ENCODE measurements around the gene TSPAN17. TPM values are rescaled to one million over a fixed set of nuclear protein-coding genes. Genes with fewer than 3 reads are reported as not detected.

TSPAN17 gene
- total and polyA plus RNA-seq, 9 donors, result 7.5 to 28.5 (median 14.9) TPM

DNA sequence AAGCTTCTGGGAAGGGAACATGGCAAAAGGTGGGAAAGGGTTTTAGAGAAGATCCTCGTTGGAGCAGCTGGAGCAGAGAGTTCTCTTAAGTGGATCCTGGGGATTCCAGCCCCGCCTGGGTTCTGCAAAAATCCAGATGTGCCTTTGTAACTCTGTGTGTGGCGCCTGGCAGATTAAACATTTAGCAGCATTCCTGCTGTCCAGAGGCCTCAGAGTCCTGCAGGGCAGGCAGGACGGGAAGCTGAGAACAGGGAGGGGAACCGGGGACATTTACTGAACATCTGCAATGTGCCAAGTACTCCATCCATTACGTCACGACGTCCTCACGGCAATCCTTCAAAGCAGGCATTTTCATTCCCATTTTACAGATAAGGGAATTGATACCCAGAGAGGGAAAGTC lies 10.9 kb upstream of the TSPAN17 start:
- H3K9me3 ChIP-seq, result no peaks in the 10 kb centered on the region
- no peak for DNase-seq
- no peak overlapping the region for H3K27ac ChIP-seq
- intact Hi-C loops (cut with DNase I), result no loop called here
- WGBS, 3 donors, result 30 to 53% (median 35%) methylated on average over 9 of the region's 9 CpGs
- no peak for TF ChIP-seq EP300 (IDR thresholded peaks at IDR 0.05)
- no peak for TF ChIP-seq CTCF (IDR thresholded peaks at IDR 0.05)
- no peak for TF ChIP-seq POLR2A (IDR thresholded peaks at IDR 0.05)
- H3K27me3 ChIP-seq, result no peaks in the 10 kb centered on the region
- H3K36me3 ChIP-seq, result no peaks in the 10 kb centered on the region
- H3K4me3 ChIP-seq, result no peak overlapping the region
- no peaks in the 10 kb centered on the region for H3K4me1 ChIP-seq (ENCODE audit: insufficient read depth)

DNA sequence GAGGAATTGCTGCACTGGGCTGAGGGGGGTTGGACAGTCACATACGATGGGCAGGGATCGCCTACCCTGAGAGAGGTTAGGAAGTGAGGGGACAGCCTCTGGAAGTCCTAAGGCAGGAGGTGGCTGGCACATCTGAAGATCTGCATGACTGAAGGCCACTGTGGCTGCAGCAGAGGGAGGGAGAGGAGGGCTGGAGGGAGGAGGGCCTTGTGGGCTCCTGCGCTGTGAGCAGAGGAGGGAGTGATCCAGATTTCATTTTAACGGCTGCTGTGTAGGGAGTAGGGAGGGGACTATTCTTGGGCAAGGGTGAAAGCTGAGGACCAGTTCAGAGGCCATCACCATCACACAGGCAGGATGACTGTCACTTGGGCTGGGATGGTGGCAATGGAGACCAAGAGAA lies 9.7 kb upstream of the TSPAN17 start:
- H3K36me3 ChIP-seq, result no peaks in the 10 kb centered on the region
- TF ChIP-seq POLR2A (IDR thresholded peaks at IDR 0.05) (no peak), CTCF (IDR thresholded peaks at IDR 0.05) (no peak), EP300 (IDR thresholded peaks at IDR 0.05) (no peak)
- H3K9me3 ChIP-seq, result no peaks in the 10 kb centered on the region
- no peak overlapping the region for H3K4me3 ChIP-seq
- H3K4me1 ChIP-seq (ENCODE audit: insufficient read depth), result no peaks in the 10 kb centered on the region
- WGBS, 3 donors, result 36 to 47% (median 42%) methylated on average over 4 of the region's 4 CpGs
- no peak for DNase-seq
- H3K27me3 ChIP-seq, result no peaks in the 10 kb centered on the region
- intact Hi-C loops (cut with DNase I), result no loop called here
- H3K27ac ChIP-seq, result no peak overlapping the region

DNA sequence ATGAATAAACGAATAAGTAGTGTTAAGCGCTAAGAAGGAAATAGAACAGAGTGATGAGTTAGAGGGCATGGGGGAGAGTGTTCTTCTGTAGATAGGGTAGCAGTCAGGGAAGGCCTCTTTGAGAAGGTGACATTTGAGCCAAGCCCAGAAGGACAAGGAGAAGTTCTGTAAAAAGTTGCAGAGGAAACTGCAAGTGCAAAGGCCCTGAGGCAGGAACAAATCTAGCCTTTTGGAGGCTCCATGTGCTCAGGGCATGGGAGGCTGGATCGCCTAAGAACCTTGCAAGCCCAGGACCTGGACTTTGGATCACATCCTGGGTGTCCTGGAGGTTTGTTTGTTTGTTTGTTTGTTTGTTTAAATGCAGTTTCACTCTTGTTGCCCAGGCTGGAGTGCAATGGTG lies 8.8 kb upstream of the TSPAN17 start:
- no peak overlapping the region for H3K4me3 ChIP-seq
- TF ChIP-seq CTCF (IDR thresholded peaks at IDR 0.05), result no peak
- TF ChIP-seq POLR2A (IDR thresholded peaks at IDR 0.05), result no peak
- TF ChIP-seq EP300 (IDR thresholded peaks at IDR 0.05), result no peak
- no peak for DNase-seq
- no peaks in the 10 kb centered on the region for H3K27me3 ChIP-seq
- H3K36me3 ChIP-seq, result no peaks in the 10 kb centered on the region
- intact Hi-C loops (cut with DNase I), result no loop called here
- no peak overlapping the region for H3K27ac ChIP-seq
- H3K4me1 ChIP-seq (ENCODE audit: insufficient read depth), result no peaks in the 10 kb centered on the region
- H3K9me3 ChIP-seq, result no peaks in the 10 kb centered on the region
- WGBS, 3 donors, result 92 to 95% (median 95%) methylated on average over 3 of the region's 3 CpGs

DNA sequence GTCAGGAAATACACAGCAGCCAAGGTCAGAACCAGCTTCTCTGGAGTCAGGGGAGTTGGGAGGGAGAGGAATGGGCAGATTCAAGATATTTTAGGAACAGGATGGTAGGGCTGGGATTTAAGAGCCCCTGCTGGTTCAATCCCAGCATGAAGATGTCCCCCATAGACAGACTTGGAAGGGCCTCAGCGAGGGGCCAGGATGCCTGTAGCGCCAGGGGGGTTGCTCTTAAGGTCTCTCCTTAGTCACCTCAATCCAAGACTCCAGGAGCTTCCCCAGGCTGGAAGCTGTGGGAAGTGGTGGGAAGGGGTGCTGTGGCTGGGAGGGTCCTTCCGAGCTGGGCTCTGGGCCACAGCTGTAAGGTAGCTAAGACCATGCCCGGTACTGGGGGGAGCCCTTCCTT lies 8.1 kb upstream of the TSPAN17 start:
- no peaks in the 10 kb centered on the region for H3K27me3 ChIP-seq
- no peak for DNase-seq
- no peak overlapping the region for H3K27ac ChIP-seq
- H3K4me1 ChIP-seq (ENCODE audit: insufficient read depth), result no peaks in the 10 kb centered on the region
- no peaks in the 10 kb centered on the region for H3K36me3 ChIP-seq
- TF ChIP-seq CTCF (IDR thresholded peaks at IDR 0.05), result no peak
- no peak for TF ChIP-seq EP300 (IDR thresholded peaks at IDR 0.05)
- TF ChIP-seq POLR2A (IDR thresholded peaks at IDR 0.05), result no peak
- WGBS, 3 donors, result 48 to 65% (median 62%) methylated on average over 3 to 4 of the region's 4 CpGs
- intact Hi-C loops (cut with DNase I), result no loop called here
- H3K9me3 ChIP-seq, result no peaks in the 10 kb centered on the region
- no peak overlapping the region for H3K4me3 ChIP-seq

DNA sequence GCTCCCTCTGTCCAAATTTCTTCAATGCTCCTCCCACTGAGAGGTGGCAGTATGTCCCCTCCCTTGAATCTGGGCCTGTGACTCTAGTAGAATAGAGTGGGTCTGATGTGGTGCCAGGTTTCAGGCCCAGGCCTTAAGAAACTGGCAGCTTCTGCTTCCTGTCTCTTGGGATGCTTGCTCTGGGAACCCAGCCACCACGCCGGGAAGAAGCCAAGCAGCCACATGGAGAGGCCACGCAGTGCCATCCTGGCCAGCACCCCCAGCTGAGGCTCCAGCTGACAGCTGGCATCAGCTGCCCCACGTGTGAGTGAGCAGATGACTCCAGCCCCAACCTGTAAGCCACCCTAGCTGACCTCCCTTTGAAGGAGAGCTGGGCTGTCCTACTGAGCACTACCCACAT lies 7.3 kb upstream of the TSPAN17 start:
- H3K27me3 ChIP-seq, result no peaks in the 10 kb centered on the region
- intact Hi-C loops (cut with DNase I), result no loop called here
- H3K36me3 ChIP-seq, result no peaks in the 10 kb centered on the region
- no peak for TF ChIP-seq POLR2A (IDR thresholded peaks at IDR 0.05)
- TF ChIP-seq CTCF (IDR thresholded peaks at IDR 0.05), result no peak
- TF ChIP-seq EP300 (IDR thresholded peaks at IDR 0.05), result no peak
- no peak overlapping the region for H3K4me3 ChIP-seq
- no peaks in the 10 kb centered on the region for H3K9me3 ChIP-seq
- 33 to 43% (median 34%) methylated on average over 4 of the region's 4 CpGs for WGBS, 3 donors
- no peaks in the 10 kb centered on the region for H3K4me1 ChIP-seq (ENCODE audit: insufficient read depth)
- H3K27ac ChIP-seq, result no peak overlapping the region
- DNase-seq, result no peak
